Activated naive CD8-positive, alpha-beta T cell treated with anti-CD3 and anti-CD28 coated beads, Interleukin-2, amount 50 U/mL, for 16 hours (primary cell): ENCODE measurements around the gene STYX.
"Not testable (repeated sequence)": the region's sequence is repeated elsewhere in the genome, so short reads cannot be mapped to it uniquely, and the experiment has no call there.

ENCODE experiments used
- DNase-seq: peaks from one replicate; pipeline ENCODE4 v3.0.0-alpha.2; 2020; ENCODE audit warnings: low read depth, low spot score

The STYX gene

GRCh38 chr14:52727509-52727908, 2.5 kb upstream of the STYX start:
- DNase-seq = not testable (repeated sequence)

DNA sequence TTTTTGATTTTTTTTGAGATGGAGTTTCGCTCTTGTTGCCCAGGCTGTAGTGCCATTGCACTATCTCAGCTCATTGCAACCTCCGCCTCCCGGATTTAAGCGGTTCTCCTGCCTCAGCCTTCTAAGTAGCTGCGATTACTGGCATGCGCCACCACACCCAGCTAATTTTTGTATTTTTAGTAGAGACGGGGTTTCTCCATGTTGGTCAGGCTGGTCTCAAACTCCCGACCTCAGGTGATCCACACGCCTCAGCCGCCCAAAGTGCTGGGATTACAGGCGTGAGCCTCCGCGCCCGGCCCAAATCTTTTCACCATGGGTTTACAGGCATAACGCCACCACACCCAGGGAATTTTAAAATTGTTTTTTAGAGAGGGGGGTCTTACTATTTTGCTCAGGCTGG, 931 bp upstream of the STYX start:
- DNase-seq = not testable (repeated sequence)

DNA sequence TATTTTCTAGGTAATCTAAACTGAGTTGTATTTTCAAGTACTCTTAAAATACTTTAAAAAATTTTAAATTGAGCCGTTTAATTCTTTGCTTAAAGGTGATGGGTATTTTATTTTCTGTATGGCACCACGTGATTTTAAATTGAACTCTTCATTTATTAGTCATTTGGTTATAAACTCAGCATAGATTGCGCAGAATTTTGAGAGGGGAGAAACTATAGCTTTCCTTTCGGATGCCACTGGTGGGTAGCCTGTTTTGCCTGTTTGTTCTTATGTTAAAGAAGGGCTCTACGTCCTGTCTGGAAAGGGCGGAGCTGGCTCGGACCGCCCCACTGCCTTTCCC, 411 bp upstream of the STYX start:
- no peak for DNase-seq

DNA sequence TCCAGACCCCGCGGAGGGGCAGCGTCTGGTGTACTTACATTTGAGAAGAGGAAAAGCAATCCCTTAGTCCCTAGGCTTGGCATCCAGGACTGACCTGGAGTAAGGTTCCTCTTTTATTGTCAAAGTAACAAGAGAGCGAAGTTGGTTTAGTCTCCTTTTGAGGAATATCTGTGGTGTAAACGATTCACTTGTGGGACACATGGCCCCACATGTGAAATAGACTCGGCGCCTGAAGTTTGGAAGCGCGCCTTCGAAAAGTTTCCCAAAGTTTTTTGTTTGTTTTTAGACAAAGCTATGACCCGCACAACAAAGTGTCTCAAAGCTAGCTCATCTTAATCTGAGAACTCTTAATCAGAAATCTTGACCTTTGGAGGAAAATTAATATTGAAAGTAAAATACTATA, 744 bp downstream of the STYX start:
- DNase-seq = no peak

DNA sequence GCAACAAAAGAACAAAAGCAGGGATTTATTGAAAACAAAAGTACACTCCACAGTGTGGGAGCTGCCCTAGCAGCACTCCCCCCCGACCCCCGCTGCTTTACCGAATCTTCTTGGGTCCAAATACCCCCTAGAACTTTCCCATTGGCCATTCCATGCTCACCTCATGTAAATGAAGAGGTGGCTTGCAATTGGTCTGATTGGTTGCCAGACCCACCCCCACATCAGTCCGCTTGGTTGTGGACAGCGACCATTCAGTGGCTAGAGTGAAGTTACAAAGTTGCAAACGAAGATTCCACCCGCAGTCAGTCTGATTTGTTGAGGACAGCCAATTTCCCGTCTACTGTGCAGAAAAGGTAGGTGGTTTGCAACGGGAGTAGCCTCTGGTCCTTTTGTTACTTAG, 3.9 kb downstream of the STYX start:
- DNase-seq = no peak

DNA sequence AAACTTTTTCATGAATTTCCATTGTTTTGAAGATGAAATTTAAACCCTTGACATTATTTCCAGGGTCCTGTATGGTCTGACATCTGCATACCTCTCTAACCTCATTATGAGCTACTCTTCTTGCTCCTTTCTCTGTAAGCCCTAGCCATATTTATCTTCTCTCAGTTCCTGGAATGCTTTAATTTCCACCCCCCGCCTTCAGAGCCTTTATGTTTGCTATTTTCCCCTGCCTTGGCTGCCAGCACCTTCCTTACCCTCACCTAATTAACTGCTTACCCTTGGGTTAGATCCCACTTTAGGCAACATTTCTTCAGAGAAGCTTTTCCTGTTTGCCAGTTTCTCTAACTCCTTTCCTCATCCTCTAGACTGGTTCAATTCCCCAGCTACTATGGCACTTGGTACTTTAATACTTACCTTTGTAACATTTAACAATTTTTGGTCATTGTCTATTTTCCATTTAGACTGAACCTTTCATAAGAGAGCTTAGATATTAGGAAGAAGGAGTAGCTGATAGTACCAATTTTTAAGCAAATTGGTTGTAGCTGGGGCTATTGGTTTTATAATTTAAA, 6.0 kb downstream of the STYX start:
- DNase-seq = no peak

DNA sequence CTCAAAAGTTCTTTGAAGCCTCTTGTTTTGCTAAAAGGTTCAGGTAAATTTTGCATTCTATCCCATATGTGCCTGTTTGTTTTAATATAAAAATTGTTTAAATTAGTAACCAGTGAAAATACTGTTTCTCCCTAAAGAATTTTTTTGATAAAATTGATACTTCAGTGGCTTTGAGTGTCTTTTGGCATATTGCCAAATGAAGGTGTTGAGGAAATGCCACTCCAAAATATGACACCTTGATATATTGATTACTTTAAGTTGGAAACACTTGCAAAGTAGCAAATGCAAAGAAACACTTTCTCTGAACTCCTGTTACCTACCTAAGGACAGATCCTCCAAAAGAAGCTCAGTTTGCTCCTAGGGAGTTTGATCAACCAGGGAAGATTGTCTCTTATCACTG, 8.4 kb downstream of the STYX start:
- DNase-seq = no peak

DNA sequence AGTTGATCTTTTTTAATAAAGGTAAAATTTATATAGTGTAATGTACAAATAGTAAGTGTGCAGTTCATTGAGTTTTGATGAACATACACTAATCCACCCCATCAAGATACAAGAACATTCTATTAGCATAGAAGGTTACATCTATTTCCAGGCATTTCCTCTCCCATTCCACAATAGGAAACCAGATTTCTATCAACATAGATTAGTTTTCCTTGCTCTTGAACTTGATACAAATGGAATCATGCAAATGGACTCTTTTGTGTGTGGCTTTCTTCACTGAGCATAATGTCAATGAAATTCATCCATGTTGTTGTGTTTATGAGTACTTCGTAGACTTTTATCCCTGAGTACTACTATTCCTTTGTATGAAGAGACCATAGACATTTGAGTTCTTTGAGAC, 10.8 kb downstream of the STYX start:
- no peak for DNase-seq

- DNase-seq = no peak
Measured at GRCh38 chr14:52741865-52742264, 11.9 kb downstream of the STYX start.

DNA sequence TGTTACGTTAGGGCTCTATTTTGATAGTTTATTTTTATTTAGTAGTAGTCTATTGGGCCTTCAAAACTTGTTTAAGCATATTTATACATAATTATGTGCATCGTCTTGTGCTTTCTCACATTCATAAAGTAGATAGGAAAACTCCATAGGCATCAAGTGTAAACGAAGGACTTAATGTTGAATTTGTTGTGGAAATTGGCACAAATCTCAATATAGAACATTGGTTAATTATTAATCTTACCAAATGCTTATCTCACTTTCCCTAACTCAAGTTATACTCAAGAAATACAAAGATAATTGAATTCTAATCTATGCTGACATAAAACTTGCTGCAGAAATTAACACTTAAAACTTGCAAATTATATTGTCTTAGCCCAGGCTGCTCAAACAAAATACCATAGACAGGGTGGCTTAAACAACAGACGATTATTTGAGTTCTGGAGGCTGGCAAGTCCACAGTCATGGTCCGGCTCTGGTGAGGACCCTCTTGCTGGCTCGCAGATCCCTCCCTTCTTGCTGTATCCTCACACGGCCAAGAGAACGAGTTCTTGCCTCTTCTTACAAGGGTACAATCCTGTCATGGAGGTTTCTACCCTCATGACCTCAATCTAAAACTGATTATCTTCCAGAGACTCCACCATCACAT, 18.8 kb downstream of the STYX start:
- no peak for DNase-seq

DNA sequence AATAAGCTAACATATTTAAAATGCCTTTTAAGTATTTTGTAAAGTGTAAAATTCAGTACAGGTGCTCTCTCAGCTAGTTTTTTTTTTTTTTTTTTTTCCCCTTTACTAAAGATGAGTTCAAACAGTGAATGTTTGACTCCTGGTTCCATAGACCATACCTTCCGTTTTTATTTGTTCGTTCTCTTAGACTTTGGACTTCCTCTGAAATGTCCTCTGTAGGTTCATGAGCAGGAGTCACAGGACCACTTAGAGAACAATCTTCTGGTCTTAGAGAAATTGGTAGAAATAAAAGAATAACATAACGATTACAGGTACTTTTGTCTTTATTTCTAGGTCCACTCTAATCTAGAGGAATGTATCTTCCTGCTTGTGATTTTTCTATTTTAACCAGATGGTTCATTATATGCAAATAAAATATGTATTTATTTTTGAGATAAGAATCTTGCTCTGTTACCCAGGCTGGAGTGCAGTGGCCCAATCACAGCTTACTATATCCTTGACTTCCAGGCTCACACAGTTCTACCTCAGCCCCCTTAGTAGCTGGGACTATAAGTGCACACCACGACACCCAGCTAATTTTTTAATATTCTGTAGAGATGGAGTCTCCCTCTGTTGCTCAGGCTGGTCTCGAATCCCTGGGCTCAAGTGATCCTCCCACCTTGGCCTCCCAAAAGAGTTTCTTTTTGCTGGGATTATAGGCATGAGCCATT, 25.8 kb downstream of the STYX start:
- DNase-seq = no peak

DNA sequence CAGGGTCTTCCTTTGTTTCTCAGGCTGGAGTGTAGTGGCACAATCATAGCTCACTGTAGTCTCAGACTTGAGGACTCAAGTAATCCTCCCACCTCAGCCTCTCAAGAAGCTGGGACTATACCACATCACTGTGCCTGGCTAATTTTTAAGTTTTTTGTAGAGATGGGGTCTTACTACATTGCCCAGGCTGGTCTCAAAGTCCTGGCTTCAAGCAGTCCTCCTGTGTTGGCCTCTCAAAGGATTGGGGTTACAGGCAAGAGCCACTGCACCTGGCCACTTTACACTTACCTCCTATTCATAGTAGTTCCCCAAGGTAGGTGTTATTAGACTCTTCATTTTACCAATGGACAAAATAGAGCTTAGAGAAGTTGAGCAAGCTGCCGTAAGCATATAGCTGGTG, 29.2 kb downstream of the STYX start:
- DNase-seq = no peak

GRCh38 chr14:52762923-52763322, 33.0 kb downstream of the STYX start:
- not testable (repeated sequence) for DNase-seq

- no peak for DNase-seq
Measured at GRCh38 chr14:52767058-52767833, 37.3 kb downstream of the STYX start.

GRCh38 chr14:52769887-52770286, 39.9 kb downstream of the STYX start:
- no peak for DNase-seq

GRCh38 chr14:52776816-52777215, 46.9 kb downstream of the STYX start:
- DNase-seq = no peak

DNA sequence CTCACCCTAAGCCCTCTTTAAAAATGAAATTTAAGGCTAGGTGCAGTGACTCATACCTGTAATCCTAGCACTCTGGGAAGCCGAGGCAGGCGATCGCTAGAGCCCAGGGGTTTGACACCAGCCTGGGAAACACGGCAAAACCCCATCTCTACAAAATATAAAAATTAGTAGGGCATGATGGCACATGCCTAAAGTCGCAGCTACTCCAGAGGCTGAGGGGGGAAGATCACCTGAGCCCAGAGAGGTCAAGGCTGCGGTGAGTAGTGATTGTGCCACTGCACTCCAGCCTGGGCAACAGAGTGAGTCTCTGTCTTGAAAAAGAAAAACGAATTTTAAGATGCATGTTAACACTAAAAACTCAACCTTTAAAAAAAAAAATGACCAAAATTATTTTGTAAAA, 48.7 kb downstream of the STYX start:
- no peak for DNase-seq

DNA sequence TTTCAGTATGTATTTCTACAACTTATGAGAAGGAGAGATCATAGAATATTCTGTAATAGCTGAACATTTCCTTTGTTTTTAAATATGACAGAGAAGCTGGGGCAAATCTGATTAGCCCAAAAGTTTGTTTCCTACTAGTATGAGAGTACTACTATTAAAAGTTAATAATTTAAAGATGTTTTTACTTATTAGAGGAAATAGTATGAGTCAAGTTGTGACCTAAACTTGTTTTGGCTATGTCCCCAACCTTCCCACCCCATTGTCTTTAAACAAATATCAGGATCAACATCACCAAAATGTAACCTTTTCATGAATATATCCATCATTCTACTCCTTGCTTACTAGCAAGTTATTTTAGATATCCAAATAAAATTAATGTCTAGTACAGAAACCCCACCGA, 50.9 kb downstream of the STYX start:
- no peak for DNase-seq

DNA sequence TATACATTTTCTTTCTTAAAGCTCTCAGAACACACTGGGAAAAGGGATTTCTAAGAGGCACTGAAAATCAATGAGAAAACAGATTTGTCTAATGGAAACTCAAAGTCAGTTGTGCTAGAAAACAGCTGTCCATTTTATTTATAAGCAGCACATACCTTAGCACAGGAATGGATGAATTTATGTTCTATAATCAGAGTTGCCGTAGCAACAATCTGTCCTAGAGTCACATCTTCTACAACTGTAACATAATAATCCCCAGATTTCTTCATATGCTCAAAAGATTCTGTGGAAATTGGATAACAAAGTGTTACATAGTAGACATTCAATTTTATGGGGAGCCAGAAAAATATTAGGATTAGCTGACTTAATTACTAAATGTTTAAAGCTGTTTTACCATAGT, 51.7 kb downstream of the STYX start:
- DNase-seq = no peak

GRCh38 chr14:52783206-52783605, 53.2 kb downstream of the STYX start:
- DNase-seq = no peak

GRCh38 chr14:52786887-52787286, 56.9 kb downstream of the STYX start:
- DNase-seq = no peak

DNA sequence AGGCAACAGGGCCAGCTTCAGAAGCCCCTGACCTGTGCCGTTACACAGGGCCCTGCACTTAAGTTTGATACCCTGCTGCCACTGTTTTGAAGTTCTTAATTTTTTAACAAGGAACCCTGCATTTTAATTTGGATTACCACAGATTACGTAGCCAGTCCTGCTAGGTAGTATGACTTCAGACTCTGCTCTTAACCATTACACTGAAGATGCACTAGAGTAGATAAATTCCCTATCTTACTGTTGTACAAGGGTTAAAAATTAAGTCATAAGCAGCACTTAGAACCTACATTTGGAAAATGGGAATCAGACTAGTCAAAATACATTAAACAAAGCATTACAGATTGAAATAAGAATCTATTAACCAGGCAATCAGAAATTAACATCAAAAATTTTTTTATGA, 59.2 kb downstream of the STYX start:
- no peak for DNase-seq
